Duodenal mucosa (tissue), 2 donors: ENCODE data around the gene ITIH4.

Source experiments
- H3K27ac ChIP-seq: one replicate; pipeline ENCODE4 v1.7.0; 2013; ENCODE audit warnings: low read depth, low read length
- H3K27me3 ChIP-seq, 2 donors: one replicate each; pipeline ENCODE4 v1.7.0; 2013; ENCODE audit warnings: low read length in 2 of 2, control low read depth in 1 of 2; ENCODE audit not compliant: insufficient read depth in 2 of 2, control insufficient read depth in 1 of 2
- H3K36me3 ChIP-seq, 2 donors: one replicate each; pipeline ENCODE4 v1.7.0; 2013; ENCODE audit warnings: low read length in 2 of 2, control low read depth in 1 of 2; ENCODE audit not compliant: insufficient read depth in 2 of 2, control insufficient read depth in 1 of 2
- H3K4me1 ChIP-seq, 2 donors: one replicate each; pipeline ENCODE4 v1.7.0; 2013; ENCODE audit warnings: low read length in 2 of 2, control low read depth in 1 of 2; ENCODE audit not compliant: insufficient read depth in 2 of 2, control insufficient read depth in 1 of 2
- H3K4me3 ChIP-seq, 2 donors: one replicate each; pipeline ENCODE4 v1.7.0; 2013; ENCODE audit warnings: low read length in 2 of 2, low read depth in 1 of 2
- H3K9ac ChIP-seq, 2 donors: one replicate each; pipeline ENCODE4 v1.7.0; 2013; ENCODE audit warnings: low read length in 2 of 2, low read depth in 1 of 2
- H3K9me3 ChIP-seq, 2 donors: one replicate each; pipeline ENCODE4 v1.7.0; 2013; ENCODE audit warnings: low read length in 2 of 2, control low read depth in 1 of 2; ENCODE audit not compliant: control insufficient read depth in 1 of 2

Gene ITIH4

DNA sequence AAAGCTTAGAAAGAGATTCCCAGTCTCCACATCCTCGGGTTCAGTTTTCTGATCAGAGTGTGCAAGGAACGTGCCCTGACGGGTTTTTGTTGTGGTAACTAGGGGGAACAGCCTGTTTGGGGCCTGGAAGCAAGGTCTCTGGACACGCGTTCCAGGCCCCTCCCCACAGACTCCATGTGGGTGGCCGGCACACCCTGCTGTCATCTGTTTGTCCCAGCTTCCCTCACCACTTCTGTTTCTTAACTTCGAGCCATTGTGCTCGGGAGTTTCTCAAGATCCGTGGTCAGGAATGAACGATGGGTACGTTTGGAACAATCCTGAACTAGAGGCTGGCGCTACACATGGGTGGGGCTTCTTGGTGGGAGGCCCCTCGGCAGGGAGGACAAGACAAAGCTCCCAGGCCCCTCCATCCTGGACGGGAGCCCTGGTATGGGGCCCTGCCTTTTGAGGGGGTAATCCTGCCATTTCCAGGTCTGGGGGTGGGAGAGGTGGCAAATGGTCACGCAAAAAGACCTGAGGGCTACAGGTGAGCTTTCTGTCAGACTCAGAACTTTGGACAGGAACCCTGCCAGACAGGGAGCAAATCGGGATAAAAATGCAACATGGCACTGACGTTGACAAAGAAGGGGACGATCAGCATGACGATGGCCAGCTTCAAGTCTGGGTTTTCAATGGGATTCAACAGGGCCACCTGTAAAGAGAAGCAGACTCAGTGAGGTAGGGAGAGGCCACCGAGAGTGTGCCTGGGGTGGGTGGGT is 12.8 kb upstream of the ITIH4 start:
- no peaks in the 10 kb centered on the region for H3K9me3 ChIP-seq
- peaks cover 3 to 26% of the 10 kb centered on the region in 2 donors for H3K36me3 ChIP-seq
- no peak overlapping the region for H3K9ac ChIP-seq
- no peak overlapping the region for H3K27ac ChIP-seq
- no peak overlapping the region for H3K4me3 ChIP-seq
- H3K4me1 ChIP-seq: peaks cover 0 to 6% of the 10 kb centered on the region in 2 donors
- H3K27me3 ChIP-seq: no peaks in the 10 kb centered on the region

DNA sequence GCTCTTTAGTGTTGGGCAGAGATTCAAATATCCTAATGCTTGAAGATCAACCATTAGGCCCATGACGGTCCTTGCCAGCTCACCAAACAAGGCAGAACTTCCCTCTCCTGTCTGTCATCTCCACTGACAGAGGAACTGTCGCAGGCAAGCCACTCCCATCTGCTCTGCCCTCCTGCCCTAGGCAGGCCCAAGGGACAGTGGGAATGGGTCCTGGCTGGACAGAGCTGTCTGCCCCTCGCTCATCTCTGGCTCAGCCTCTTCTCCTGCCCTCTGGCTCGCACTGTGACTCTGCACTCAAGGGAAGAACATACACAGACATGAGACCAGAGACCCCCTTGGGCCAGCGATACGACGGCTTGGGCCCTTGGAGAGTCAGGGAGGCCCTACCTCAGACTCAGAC is 12.0 kb upstream of the ITIH4 start:
- no peak overlapping the region for H3K4me3 ChIP-seq
- no peak overlapping the region for H3K9ac ChIP-seq
- H3K27ac ChIP-seq: no peak overlapping the region
- no peaks in the 10 kb centered on the region for H3K27me3 ChIP-seq
- H3K36me3 ChIP-seq: peaks cover 0 to 24% of the 10 kb centered on the region in 2 donors
- H3K9me3 ChIP-seq: no peaks in the 10 kb centered on the region
- H3K4me1 ChIP-seq: peaks cover 0 to 6% of the 10 kb centered on the region in 2 donors

DNA sequence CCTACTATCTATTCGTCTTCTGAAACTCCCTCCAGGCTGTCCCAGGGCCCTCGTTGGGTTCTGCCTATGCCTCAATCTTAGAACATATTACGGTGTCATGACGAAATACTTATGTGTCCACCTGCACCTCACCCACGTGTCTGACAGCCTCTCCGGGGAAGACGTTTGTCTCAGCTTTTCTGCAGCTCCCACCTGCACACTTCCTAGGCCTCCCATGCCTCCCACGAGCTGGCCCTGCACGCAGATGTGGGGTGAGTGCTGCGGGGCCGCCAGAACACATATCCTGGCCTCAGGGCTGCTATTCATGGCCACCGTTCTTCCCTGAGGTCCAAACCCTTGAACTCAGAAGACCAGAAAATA is 11.5 kb upstream of the ITIH4 start:
- no peaks in the 10 kb centered on the region for H3K9me3 ChIP-seq
- H3K27me3 ChIP-seq: no peaks in the 10 kb centered on the region
- H3K4me3 ChIP-seq: no peak overlapping the region
- no peak overlapping the region for H3K27ac ChIP-seq
- H3K36me3 ChIP-seq: peaks cover 0 to 24% of the 10 kb centered on the region in 2 donors
- H3K9ac ChIP-seq: no peak overlapping the region
- peaks cover 0 to 6% of the 10 kb centered on the region in 2 donors for H3K4me1 ChIP-seq

DNA sequence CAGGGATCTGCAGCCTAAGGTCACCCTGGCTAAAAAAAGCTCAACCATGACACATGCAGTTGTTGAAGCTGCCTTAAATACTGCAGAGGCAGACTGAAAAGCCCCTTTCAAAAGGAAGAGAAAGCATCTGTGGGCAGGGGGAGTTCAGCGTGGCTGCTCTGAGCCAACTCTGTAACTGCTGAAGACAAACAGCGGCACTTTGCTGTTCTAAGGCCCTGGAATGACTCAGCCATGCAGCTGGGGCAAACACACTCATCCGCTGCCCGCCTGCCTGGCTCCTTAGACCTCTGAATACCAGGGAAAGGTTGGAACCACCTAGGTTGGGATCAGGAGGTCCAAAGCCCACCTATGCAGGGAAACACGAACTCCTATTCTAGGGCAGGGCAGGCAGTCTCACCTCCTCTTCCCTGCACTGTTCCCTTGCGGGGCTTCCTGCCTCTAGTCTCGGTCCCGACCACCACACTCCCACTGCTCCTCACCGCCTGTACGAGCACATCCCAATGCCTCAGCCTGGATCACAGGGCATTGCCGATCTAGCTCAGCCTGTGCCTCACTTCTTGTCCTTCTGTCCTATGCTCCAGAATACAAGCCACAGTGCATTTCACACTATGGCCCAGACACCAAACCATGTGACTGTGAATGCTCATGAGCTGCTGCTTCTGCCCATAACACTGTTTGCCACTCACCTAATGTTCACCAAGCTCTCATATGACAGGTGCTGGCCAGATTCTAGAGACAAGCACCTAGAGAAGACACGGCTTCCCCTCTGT is 10.9 kb upstream of the ITIH4 start:
- Histone ChIP-seq H3K9me3 (no peaks in the 10 kb centered on the region), H3K27me3 (no peaks in the 10 kb centered on the region), H3K4me3 (no peak overlapping the region), H3K36me3 (peaks cover 0 to 24% of the 10 kb centered on the region in 2 donors), H3K9ac (no peak overlapping the region), H3K4me1 (peaks cover 0 to 6% of the 10 kb centered on the region in 2 donors), H3K27ac (no peak overlapping the region)

DNA sequence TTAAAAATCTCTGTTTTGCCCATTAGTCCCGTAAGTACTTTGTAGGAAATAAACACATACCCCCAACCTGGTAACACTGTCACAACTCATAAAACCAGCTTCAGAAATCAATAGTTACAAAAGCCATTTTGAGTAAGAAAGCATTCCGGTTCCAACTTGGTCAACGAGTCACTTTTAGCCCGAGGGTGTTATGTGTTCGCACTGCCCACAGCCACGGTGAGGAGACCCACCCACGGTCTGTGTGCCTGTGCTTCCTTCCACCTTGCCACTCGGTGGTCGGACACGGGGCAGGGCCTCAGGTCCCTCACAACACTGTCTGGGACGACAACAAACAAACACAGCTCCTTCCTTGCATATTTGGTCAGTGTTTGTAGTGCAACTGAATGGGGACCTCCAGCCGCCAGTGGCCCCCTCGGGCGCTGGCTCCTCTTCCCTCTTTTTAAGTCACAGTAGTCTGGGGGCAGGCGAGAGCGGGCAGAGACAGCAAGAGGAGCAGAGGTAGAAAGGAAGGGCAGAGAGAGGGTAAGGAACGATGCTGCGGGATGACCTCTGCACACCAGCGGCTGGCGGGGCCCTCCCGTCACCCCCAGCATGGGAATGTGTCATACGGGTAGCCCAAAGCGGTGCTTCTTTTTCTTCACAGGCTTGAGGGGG is 9.5 kb upstream of the ITIH4 start:
- Histone ChIP-seq H3K27me3 (no peaks in the 10 kb centered on the region), H3K9ac (no peak overlapping the region), H3K4me1 (no peaks in the 10 kb centered on the region), H3K9me3 (no peaks in the 10 kb centered on the region), H3K4me3 (no peak overlapping the region), H3K36me3 (peaks cover 0 to 27% of the 10 kb centered on the region in 2 donors), H3K27ac (no peak overlapping the region)

DNA sequence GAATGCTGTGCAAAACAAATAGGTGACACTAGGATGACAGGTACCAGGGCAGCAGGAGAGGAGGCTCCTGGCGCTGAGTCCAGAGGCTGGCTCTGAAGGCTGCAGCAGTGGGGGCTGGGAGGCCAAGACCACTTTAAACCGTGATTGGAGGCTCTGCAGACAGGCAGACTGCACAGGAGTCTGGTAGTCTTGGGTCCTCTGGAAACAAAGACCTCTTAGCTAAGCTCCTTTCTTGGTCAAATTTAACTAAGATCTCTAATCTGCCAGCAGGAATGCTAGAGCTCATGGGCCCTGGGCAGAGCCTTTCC is 8.8 kb upstream of the ITIH4 start:
- no peak overlapping the region for H3K9ac ChIP-seq
- H3K36me3 ChIP-seq: peaks cover 0 to 27% of the 10 kb centered on the region in 2 donors
- H3K9me3 ChIP-seq: no peaks in the 10 kb centered on the region
- H3K4me3 ChIP-seq: no peak overlapping the region
- no peak overlapping the region for H3K27ac ChIP-seq
- H3K27me3 ChIP-seq: no peaks in the 10 kb centered on the region
- H3K4me1 ChIP-seq: no peaks in the 10 kb centered on the region

DNA sequence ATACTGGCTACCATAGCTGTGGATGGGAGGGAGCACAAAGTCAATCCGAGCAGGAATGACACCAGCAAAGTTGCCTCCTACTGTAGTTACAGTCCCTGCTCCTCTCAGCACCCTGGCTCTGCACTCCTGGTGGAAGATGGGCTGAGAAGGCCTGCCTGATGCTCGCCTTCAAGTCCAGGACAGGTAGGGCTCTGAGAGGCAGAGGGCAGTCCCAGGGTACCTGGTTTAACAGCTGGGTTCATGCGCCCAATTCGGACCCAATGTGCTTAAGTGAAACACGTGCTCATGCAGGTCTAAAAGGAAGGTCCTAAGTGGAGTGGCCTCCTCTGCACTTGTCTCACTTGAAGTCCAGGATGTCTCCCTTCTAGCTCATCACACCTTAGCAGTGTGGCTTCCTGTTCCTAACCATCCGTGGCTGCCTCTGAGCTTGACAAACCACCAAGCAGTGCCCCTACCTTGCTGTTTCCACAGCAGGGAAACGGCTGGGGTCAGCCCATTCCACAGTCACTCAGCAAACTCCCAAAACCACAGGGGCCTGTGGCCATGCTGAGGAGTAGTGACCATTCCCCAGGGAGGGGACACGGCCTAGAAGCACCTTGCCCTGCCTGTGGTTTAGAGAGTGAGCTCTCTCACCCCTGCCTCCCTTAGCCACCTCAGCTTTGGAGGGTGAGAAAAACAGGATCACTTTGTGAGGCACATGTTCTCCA is 8.2 kb upstream of the ITIH4 start:
- Histone ChIP-seq H3K36me3 (peaks cover 0 to 27% of the 10 kb centered on the region in 2 donors), H3K4me3 (no peak overlapping the region), H3K27ac (no peak overlapping the region), H3K4me1 (no peaks in the 10 kb centered on the region), H3K9me3 (no peaks in the 10 kb centered on the region), H3K9ac (no peak overlapping the region), H3K27me3 (no peaks in the 10 kb centered on the region)

DNA sequence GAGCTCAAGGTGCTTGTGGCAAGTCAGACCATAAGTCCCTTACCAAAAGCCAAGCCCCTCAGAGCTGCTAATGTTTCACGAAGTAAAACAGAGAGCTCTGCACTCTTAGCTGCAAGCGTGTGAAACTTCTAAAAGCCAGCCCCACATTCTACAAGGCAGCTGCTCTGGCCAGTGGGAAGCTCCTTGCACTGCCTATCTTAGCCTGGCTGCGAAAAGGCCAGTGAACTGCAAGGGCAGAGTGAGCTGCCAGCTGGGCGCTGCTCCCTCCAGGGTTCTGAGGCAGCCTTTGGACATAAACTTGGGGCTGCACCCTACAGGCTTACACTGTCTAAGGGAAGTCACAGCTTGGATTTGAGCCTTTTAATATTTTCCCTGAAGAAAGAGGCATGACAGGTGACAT is 6.5 kb upstream of the ITIH4 start:
- Histone ChIP-seq H3K4me1 (peaks cover 0 to under 1% of the 10 kb centered on the region in 2 donors), H3K9ac (no peak overlapping the region), H3K27ac (no peak overlapping the region), H3K9me3 (no peaks in the 10 kb centered on the region), H3K36me3 (peaks cover 0 to 19% of the 10 kb centered on the region in 2 donors), H3K27me3 (no peaks in the 10 kb centered on the region), H3K4me3 (no peak overlapping the region)

DNA sequence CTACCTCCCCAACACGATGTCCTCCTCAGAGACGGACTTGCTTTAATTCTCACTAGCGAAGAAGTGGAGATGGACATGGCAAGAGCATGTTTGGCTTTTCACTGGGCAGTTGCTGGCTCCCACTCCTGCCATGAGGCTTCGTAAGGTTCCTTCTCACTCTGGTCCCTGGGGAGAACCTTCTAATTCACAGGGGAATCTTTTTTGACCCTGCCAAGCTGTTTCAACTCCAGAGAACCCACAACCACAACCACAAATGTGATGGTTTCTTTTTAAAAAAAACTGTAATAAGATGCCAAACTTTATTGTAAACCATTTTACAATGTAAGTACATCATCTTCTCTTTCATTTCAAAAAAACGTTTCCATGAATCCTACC is 6.0 kb upstream of the ITIH4 start:
- no peak overlapping the region for H3K4me3 ChIP-seq
- H3K36me3 ChIP-seq: peaks cover 0 to 14% of the 10 kb centered on the region in 2 donors
- H3K9me3 ChIP-seq: no peaks in the 10 kb centered on the region
- peaks cover 0 to 6% of the 10 kb centered on the region in 2 donors for H3K4me1 ChIP-seq
- no peak overlapping the region for H3K27ac ChIP-seq
- H3K27me3 ChIP-seq: no peaks in the 10 kb centered on the region
- no peak overlapping the region for H3K9ac ChIP-seq
